HL-60 (cell line): ENCODE measurements around the gene SPG11.

Experiments used
- CTCF ChIP-seq: IDR thresholded peaks from one replicate; pipeline ENCODE4 v1.5.1; 2011; ENCODE audit warnings: low read length, control low read depth, inconsistent platforms; ENCODE audit not compliant: insufficient read depth
- POLR2AphosphoS5 ChIP-seq: IDR thresholded peaks from 2 replicates; pipeline ENCODE4 v1.6.1; 2012; ENCODE audit warnings: low read depth
- TF ChIP-seq, protein P1 (sequence below): IDR thresholded peaks from 2 replicates; pipeline ENCODE4 v1.6.1; 2012; ENCODE audit warnings: low read depth; ENCODE audit not compliant: insufficient replicate concordance

DNA sequence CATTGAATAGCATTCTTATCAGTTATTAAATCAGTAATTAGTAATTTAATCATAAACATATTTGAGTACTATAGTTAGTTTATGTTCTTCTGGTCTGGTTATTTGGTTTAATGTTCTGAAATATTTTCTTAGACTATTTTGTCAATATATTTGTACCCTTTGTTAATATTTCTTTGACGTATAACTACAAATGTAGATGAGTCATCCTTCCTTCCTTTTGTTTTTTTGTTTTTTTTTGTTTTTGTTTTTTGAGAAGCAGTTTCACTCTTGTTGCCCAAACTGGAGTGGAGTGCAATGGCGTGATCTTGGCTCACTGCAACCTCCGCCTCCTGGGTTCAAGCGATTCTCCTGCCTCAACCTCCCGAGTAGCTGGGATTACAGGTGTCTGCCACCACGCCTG is 143.9 kb downstream of the SPG11 start:
- TF ChIP-seq CTCF (no peak), POLR2AphosphoS5 (no peak)
- TF ChIP-seq, protein P1, sequence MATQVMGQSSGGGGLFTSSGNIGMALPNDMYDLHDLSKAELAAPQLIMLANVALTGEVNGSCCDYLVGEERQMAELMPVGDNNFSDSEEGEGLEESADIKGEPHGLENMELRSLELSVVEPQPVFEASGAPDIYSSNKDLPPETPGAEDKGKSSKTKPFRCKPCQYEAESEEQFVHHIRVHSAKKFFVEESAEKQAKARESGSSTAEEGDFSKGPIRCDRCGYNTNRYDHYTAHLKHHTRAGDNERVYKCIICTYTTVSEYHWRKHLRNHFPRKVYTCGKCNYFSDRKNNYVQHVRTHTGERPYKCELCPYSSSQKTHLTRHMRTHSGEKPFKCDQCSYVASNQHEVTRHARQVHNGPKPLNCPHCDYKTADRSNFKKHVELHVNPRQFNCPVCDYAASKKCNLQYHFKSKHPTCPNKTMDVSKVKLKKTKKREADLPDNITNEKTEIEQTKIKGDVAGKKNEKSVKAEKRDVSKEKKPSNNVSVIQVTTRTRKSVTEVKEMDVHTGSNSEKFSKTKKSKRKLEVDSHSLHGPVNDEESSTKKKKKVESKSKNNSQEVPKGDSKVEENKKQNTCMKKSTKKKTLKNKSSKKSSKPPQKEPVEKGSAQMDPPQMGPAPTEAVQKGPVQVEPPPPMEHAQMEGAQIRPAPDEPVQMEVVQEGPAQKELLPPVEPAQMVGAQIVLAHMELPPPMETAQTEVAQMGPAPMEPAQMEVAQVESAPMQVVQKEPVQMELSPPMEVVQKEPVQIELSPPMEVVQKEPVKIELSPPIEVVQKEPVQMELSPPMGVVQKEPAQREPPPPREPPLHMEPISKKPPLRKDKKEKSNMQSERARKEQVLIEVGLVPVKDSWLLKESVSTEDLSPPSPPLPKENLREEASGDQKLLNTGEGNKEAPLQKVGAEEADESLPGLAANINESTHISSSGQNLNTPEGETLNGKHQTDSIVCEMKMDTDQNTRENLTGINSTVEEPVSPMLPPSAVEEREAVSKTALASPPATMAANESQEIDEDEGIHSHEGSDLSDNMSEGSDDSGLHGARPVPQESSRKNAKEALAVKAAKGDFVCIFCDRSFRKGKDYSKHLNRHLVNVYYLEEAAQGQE: no peak
